ENCODE measurements around the gene IQCB1.
A peak's percentile ranks its signal among the peaks of the same experiment; 100 is the strongest.
"Not testable (repeated sequence)": the region's sequence is repeated elsewhere in the genome, so short reads cannot be mapped to it uniquely, and the experiment has no call there.

Gene IQCB1

DNA sequence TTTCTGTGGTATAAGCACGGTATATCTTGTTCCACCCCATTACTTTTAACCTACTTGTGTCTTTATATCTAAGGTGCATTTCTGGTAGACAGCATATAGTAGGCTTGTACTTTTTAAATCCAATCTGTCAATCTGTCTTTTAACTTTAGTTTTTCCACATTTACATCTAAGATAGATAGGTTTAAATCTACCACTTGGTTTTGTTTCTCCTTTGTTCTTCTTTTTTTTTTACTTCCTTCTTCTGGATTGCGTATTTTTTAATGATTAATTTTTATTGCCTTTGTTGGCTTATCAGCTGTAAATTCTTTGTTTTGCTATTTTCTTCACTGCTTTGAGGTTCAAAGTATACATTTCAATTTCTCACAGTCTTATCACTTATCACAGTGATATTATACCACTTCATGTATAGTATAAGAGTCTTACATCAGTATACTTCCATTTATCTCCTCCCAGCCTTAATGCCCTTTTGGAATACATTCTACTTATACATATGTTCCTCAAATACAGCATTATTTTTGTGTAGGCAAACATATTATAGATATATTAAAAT, 31.0 kb downstream of the IQCB1 start:
- DNase-seq = no peak

DNA sequence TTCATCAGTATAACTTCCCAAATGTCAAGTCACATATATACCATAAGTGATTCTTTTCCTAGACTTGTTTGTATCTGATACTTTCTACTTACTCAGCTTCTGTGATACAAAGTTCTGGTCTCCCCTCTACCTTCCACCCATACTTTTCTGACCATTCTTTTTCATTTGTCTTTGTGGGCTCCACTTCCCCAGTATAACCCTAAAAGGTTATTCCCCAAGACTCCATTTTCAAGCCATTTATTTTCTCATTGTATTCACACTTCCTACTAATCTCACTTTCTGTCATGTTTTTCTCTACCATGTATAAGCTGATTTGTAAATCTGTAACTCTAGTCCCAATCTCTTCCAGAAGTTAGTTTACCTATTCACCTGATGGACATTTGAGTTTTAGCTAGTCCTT, 34.0 kb downstream of the IQCB1 start:
- no peak for DNase-seq

DNA sequence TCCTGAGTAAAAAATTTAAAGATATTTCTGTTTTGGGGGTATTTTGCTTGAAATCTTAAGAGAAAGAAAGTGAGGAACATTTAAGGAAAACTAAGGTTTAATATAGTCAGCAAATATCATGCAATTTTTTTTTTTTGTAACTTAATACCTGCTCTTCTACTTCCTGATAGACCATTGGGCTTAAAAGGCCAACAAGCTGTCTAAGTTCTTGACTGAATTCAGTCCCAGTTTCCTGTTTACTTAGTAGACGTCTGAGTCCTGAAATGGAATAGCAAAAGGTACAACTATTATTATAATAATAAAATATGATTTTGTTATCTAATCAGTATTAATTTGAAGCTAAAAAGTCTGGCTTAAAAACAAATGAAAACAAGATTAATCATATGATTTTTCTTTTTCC, 37.9 kb downstream of the IQCB1 start:
- DNase-seq = no peak

DNA sequence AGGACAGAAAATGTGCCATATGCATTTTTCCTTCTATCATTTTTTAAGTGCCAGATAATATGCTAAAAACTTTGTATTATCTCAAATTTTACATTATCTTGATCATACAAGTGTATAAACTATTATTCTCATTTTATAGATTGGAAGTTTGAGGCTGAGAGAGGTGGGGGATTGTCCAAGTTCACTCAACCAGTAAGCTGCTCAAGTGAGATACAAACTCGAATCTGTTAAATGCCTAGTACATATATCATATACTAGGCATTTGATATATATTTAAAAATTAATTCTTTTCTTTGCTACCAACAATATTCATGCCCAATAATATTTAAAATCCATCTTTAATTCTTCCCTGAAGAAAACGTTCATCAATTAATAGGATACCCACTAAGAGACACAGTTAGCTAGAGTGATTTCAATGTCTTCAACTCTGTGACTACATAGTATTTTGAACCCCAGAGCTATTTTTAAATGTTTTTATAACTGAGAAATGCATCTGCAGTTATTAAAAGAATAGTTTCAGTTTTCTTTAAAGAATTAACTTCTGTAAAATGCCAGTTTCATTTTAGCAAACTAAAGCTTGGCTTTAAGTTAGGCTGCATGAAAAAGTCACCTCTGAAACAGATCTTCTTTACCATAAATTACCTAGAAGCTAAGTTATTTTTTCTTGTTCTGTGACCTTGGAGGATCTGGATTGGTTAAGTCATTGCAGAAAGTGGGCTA, 40.4 kb downstream of the IQCB1 start:
- no peak for DNase-seq

DNA sequence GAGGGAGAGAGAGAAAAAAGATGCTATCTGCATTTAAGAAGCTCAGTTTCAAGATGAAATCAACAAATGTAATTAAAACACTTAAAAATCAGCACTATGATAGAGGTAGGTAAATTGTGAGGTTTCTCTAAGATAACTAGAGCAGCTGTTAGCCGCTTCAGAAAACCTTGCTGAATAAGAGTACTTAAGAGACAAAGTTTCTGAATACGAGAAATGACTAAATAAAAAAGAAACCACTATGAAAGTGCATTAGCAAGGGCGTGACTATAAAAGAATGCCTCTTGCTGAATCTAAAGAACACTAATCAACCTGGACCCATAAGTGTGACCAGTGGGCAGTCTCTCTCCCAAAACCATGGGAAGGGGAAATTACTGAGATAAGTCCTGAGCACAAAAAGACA, 41.8 kb downstream of the IQCB1 start:
- DNase-seq = no peak

DNA sequence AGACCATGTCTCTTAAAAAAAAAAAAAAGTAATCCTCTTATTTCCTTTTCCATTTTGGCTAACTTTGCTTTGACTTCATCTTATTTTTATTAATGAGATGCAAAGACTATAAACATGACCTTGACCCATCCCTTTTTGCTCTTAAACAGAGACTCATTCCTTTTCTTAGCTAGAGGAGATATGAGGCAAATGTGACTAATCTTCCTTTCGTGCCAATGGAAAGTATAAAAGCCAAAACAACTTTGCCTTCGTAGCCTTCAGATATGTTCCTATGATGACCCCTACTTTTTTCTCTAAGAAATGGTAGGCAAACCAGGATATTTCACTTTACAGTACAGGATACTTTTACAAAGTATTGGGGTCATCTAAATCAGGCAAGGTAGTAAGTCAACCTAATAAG, 48.4 kb downstream of the IQCB1 start:
- DNase-seq = no peak

DNA sequence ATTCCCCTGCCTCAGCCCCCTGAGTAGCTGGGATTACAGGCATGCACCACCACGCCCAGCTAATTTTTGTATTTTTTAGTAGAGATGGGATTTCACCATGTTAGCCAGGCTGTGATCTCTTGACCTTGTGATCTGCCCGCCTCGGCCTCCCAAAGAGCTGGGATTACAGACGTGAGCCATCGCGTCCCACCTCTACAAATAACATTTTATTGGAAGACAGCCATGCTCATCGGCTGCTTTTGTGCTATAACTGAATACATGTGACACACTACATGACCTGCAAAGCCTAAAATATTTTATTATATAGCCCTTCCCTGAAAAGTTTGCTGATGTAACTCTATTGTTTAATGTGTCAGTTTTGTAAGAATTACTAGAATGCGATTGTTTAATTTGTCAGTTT, 52.1 kb downstream of the IQCB1 start:
- DNase-seq = not testable (repeated sequence)

DNA sequence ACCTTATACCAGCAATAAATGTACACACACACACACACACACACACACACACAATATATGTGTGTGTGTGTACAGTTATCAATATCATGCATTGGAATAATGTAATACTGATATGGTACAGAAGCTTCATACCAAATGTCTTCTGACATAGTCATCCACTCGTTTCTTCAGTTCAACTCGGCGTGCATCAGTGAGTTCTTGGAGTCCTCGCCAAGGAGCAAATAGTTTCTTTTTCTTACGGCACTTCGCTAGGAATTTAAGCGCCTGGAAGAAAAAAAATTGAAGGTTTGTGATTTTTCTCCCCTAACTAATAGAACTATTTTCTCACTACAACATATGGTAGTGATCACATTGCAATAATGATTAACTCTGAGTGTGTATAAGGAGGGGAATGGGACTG, 53.2 kb downstream of the IQCB1 start:
- no peak for DNase-seq

DNA sequence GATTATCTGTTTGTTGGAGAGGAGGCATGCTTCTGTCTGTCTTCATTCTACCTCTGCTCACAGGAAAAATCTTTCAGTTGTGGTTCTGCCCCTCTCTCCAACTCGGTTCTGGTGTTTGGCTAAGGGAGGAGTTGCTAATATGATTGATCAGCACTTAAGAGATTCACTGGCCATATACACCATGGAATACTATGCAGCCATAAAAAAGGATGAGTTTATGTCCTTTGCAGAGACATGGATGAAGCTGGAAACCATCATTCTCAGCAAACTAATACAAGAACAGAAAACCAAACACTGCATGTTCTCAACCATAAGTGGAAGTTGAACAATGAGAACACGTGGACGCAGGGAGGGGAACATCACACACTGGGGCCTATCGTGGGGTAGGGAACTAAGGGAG, 59.8 kb downstream of the IQCB1 start:
- DNase-seq = not testable (repeated sequence)

DNA sequence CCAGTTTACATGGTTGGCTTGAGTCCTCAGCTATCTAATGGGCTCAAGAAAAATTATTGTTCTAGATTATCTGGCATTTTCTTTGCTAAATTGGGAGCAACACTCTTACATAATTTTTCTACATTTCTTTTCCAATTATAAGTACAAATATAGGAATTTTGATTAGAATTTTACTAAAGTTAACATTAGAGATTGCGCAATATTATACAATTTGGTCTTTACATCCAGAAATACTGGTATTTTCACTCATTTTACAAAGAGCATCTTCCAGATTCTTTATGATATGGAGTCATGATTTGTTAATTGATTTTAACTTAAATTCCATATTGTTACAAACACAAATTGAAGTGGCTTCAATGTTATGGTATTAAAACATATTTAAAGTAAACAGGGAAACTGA, 65.6 kb downstream of the IQCB1 start:
- DNase-seq = no peak

DNA sequence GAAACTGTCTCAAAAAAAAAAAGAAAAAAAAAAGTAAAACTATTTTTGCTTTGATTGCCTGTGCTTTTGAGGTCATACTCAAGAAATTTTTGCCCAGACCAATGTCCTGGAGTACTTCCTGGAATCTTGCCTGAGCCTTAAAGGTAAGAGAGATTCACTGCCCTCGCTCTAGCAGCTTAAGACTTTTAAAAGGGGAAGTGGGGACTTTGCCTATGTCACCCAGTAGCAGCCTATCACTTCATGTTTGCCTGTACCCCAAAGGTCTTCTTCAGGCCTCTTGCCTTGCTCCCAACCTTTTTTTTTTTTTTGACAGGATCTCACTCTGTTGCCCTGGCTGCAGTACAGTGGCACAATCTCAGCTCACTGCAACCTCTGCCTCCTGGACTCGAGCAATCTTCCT, 66.4 kb downstream of the IQCB1 start:
- DNase-seq = no peak

DNA sequence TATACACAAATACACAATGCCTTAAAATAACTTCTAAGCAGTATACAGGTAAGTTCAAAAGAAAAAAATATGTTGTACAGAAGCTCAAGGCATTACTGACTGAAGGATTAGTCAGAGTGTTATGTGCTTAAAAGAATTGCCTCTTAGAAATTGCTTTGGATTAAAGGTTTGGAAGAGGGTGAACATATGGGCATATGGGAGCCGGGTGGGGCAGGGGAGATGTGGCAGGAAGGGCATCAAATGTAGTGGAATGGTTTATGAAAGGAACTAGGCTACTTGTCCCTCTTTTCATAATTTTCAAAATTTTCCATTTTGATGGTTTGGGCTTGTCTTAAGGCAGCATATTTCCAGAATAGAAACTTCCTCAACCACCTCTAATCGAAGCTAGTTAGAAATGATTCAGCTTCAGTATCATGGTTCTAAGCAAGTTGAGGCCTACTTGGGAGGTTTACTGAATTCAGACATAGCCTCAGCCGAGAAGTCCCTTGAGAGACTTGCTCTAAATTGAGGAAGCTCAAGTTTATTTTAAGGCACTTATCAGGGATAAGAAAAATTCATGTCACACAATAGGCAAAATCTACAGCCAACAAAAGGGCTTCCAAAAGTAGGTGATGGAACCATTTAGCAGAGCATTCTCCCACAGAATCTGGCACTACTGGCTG, 75.2 kb downstream of the IQCB1 start:
- DNase-seq = no peak

DNA sequence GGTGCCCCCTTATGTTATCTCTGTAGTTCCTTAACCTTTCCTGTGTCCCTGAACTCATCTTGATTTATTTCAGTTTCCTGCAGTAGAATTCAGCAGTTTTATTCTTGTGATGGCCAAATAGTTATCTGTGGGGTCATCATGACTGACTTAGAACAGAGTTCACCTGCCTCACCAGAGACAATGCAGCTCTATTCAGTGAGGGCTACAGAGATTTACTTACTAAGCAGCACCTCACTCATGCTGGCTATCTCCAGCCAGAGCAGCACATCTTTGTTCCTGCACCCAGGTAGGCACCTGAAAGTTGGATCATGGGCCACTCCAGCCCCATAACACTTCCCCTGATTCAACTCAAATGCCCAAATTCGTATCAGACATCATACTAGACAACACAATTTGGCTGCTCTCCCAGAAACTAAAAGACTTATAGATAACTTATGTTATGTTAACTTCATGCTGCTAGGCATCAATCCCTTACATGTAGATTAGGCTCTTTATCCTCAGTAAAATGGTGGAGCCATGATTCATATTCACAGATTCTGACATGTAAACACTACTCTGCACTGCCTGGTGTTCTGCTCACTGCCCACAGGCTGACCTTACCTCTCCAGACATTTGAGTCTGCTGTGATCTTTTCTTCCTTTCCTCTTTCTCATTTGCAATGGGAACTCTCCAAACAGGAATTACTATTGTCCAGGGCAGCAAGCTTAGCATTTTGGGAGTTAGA, 76.0 kb downstream of the IQCB1 start:
- DNase-seq = no peak

DNA sequence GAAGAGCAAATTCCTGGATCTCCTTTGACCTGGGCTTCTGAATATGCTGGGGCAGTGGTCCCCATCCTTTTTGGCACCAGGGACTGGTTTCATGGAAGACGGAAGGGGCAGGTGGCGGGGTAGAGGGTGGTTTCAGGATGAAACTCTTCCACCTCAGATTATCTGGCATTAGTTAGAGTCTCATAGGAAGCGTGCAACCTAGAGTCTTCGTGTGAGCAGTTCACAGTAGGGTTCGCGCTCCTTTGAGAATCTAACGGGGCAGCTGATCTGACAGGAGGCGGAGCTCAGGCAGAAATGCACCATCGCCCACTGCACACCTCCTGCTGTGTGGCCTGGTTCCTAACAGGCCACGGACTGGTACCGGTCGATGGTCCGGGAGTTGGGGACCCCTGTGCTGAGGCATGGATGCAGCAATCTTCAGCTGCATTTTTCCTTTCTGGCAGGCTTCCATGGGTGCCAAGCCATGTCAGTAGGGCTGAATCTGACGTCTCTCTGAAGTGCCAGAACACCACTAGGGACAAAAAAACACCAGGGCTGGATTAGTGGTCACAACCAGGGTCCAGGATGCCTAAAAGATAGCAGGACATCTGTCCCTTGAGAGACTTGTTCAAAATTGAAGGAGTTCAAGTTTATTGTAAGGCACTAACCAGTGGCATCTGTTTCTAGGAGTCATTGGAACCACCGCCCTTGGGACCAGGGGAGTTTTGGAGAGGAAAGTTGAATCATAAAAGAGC, 76.9 kb downstream of the IQCB1 start:
- DNase-seq = no peak

DNA sequence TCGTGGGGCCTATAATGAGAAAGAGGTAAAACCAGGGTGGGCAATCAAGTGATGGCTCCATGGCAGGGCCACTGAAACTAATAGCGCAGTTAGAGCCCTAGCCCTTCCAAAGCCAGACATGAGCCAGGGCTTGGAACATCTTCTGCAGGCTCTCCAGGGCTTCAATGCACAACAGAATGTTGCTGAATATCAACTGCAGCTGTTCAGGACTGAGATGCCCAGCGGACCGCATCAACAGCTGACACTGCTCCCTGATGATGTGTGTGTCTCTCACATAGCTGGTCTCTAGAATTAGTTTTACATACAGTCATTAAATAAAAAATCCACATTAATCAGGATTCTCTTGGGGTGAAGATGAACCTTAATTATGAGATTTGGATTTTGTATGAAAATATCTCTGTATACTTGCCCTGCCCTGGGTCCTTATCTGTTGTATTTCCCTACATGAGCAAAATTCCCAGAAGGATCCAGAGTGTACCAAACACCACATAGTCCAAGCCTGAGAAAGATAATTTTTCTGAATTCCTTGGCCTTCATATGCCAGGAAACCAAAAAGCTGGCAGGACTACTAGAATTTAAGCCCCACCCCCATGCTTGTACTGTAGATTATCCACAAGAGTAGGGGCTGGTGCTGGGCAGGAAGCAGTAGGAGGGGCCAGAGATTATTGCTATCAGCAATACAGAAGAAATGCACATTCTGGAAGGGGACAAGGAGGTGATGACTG, 77.6 kb downstream of the IQCB1 start:
- DNase-seq = no peak

DNA sequence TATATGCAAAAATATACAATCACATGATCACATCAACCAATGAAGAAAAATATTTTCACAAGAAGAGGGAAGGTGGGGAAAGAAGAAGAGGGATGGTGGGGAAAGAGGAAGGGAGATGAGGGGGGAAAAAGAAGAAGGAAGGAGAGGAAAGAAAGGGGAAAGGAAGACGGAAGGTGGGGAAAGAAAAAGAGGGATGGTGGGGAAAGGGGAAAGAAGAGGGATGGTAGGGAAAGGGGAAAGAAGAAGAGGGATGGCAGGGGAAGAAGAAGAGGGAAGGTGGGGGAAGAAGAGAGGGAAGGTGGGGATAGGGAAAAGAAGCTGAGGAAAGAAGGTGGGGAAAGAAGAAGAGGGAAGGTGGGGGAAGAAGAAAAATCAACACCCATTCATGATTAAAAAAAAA, 82.1 kb downstream of the IQCB1 start:
- DNase-seq = no peak

DNA sequence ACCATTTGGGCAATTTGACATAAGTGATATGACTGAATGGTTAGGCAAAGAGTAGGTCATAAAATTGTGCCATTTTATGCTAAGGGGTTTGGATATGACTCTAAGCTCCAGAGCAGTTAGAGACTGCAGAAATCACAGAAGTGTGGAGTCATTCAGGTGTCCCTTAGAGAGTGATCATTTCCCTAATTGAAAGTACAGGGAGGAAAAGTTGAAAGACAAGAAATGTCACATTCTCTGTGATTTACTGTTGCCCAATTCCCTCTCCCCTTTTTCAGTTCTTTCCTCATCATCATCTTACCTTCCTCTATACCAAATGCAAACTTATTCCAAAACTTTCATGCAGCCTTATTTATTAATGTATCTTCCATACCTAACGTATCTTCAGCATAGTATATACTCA, 82.6 kb downstream of the IQCB1 start:
- no peak for DNase-seq

DNA sequence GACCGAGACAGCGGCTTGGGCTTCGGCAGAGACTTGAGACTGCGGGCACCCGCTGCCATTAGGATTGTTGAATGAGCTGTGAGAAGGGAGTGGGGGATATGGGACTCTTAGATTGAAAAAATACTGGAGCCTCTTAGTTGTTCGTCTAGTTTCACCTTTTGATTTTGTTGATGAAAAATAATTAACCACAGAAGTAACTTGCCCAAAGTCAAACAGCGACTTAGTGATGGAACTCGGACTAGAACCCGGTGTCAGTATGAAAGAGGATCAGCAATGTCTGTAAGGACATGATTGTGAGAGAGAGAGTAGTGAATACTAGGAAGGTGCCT, 84.8 kb downstream of the IQCB1 start:
- no peak for DNase-seq

DNA sequence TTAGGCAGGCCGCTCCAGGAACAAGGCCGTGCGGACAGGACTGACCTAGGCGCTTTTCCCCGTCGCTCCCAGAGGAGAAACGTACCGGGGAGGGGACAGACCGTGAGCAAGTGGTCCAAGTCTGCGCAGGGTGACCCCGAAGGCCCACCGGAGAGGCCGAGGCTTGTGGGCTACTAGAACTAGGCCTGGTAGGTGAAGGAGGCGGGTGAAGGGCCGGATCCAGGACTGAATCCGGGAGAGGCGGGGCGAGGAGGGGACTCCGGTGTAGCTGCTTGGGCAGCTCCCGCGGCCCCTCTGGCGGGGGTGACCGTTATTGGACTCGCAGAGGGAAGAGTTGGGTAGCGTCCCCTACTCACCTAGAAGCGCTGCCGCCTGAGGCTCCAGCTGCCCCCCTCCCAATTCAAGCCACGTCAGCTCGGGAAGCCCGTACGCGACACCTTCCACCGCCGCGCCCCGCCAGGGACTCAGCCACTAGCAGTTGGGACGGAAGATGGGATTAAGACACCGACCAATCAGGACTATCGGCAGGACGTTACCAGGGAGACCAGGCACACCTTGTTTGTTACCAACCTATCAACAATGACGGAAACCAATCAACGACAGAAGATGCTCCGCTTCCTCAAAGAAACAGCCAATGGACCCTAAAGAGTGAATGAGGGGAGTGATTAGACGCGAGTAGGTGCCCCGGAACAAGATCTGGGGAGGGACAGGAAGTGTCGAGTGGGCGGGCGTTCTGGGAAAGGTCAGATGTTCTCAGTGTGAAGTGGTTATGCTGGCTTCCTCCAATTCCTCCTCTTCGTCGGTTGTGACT, 85.4 kb downstream of the IQCB1 start, which contains the start of gene GOLGB1:
GOLGB1 (minus strand) TSS at position 466 of the 811 bp plus-strand sequence. CDS start 18,770 bp downstream, outside the sequence.
- peak; percentile 86 for DNase-seq

DNA sequence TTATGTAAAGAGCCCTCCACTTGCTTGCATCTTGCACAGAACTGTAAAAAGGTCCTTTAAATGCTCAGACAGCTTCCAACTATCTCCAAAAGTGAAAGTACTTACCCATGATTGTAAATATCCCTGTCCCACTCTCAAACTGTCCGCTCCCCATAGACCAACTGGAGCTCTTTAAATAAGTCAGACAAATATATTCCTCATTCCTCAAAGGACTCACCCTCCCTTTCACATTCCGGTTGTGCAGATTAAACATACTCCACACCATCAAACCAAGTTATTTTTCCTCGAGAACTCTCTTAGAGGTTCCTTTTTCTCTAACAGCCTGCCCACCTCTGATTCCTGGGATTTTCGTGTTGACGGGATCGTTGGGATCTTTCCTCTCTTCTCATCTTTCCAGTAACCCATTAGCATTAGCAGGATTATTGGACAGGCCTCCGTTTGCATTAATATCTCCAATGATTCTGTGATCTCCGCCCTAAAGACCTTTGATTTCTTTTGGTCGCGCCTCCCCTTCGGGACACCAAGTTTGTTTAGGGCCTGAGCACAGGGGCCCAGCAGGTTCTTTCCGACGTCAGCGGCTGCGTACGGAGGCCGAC, 86.1 kb downstream of the IQCB1 start:
- DNase-seq = no peak

DNA sequence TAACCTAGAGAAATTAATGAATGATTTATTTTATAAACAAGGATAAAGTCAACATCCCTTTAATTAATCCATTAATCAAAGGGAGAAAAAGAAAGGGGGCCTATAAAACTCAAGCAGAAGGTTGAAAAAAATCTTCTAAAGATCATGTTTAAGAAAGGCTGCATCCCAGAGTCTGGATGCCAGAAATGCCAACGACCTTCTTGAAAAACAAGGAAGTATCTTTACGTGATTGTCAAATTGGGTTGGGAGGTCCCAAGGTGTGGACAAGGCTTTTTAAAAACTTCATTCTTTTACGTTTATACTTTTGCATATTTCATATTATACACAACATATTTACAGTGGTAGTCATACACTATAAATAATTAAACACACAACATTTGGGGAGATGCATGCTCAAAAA, 86.9 kb downstream of the IQCB1 start:
- DNase-seq = no peak
